Skin of body (tissue), 1 donor: ENCODE results near the gene ASAP3. TPM values are rescaled to one million over a fixed set of nuclear protein-coding genes. Genes with fewer than 3 reads are reported as not detected.

Experiments used
- total RNA-seq: library from RNA; depleted of rRNA; stranded (reverse); fragments of >200 nt; gene quantifications from one replicate; pipeline ENCODE4 v1.2.3, GENCODE V29; 2014

The ASAP3 gene
- total RNA-seq, 1 donor from 2014 or later: 46.0 TPM

Other genes starting within 250 kb of the ASAP3 start
- gene HNRNPR, start 139.9 kb downstream of the ASAP3 start, total RNA-seq: 113 TPM
- gene ZNF436, start 114.3 kb downstream of the ASAP3 start, total RNA-seq: 43.4 TPM
- gene TCEA3, start 59.4 kb downstream of the ASAP3 start, total RNA-seq: 66.2 TPM
- 8.1 TPM for gene E2F2, start 47.1 kb upstream of the ASAP3 start, total RNA-seq
- gene ID3, start 75.3 kb upstream of the ASAP3 start, total RNA-seq: 80.4 TPM
- gene RPL11, start 207.6 kb upstream of the ASAP3 start, total RNA-seq: 1,530 TPM